ENCODE data around the gene CLSTN2. TPM values are rescaled to one million over a fixed set of nuclear protein-coding genes. Genes with fewer than 3 reads are reported as not detected.

The CLSTN2 gene
- total and polyA plus RNA-seq, 4 donors = 0.13 to 20.6 (median 9.1) TPM

DNA sequence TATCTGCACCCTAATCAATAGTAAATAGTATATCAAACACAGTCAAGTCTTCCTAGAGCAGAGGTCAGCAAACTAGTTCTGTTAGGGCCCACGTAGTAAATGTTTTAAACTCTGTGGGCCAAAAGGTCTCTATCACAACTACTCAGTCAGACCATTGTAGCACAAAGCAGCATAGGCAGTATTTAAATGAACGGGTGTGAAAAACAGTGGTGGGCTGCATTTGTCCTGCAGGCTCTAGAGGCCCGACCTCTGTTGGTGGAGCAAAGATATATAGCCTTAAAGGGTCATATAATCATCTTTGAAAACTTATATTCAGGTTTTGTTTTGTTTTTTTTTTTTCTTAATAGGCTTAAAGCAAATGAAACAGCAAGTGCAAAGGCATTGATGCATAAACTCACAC, 416.5 kb downstream of the CLSTN2 start:
- ATAC-seq (ENCODE audit: low FRiP score) = no peak
- Histone ChIP-seq H3K27ac (ENCODE audit: low read depth in 1 of 2, low read length in 2 of 2) (no peak overlapping the region), H3K9me3 (ENCODE audit: control insufficient read depth, low read length) (peaks cover 2% of the 10 kb centered on the region), H3K4me3 (ENCODE audit: low read length in 2 of 2) (no peak overlapping the region), H3K36me3 (ENCODE audit: control insufficient read depth in 1 of 2, insufficient read depth in 2 of 2, low read length in 1 of 2) (no peaks in the 10 kb centered on the region), H3K4me1 (ENCODE audit: control insufficient read depth in 1 of 2, insufficient read depth in 2 of 2, low read length in 2 of 2) (no peaks in the 10 kb centered on the region), H3K27me3 (ENCODE audit: control insufficient read depth in 1 of 2, insufficient read depth in 2 of 2, low read length in 1 of 2) (peaks cover 0 to 1% of the 10 kb centered on the region in 2 donors)
- WGBS, 2 donors = 45 to 71% methylated on average over 3 of the region's 3 CpGs
- DNase-seq = no peak
- intact Hi-C loops (cut with DNase I) = no loop called here

DNA sequence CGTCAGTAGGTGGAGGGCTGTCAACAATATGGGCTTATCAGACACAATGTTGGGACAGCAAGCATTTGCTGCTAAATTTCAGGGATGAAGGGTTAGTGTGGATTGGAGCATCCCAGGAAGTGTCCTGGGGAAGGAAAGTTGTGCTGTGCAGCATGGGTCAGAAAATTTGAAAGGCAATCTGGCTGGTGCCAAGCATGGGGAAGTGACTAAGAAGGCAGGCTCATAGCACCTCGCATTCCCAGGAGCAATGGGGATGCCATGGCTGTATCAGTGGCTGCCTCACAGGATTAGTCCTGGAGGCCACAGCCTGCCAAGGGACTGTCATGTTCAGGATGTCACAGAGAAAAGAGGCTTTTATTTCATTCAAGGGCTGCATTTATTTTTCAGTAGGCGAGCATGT, 420.5 kb downstream of the CLSTN2 start:
- DNase-seq (no peak), ATAC-seq (ENCODE audit: low FRiP score) (no peak)
- no peaks in the 10 kb centered on the region for H3K4me1 ChIP-seq (ENCODE audit: control insufficient read depth in 1 of 2, insufficient read depth in 2 of 2, low read length in 2 of 2)
- intact Hi-C loops (cut with DNase I) = no loop called here
- no peaks in the 10 kb centered on the region for H3K36me3 ChIP-seq (ENCODE audit: control insufficient read depth in 1 of 2, insufficient read depth in 2 of 2, low read length in 1 of 2)
- no peak overlapping the region for H3K27ac ChIP-seq (ENCODE audit: low read depth in 1 of 2, low read length in 2 of 2)
- H3K27me3 ChIP-seq (ENCODE audit: control insufficient read depth in 1 of 2, insufficient read depth in 2 of 2, low read length in 1 of 2) = no peaks in the 10 kb centered on the region
- peaks cover 2% of the 10 kb centered on the region for H3K9me3 ChIP-seq (ENCODE audit: control insufficient read depth, low read length)
- WGBS, 2 donors = 85 to 89% methylated on average over 3 of the region's 3 CpGs
- H3K4me3 ChIP-seq (ENCODE audit: low read length in 2 of 2) = no peak overlapping the region

DNA sequence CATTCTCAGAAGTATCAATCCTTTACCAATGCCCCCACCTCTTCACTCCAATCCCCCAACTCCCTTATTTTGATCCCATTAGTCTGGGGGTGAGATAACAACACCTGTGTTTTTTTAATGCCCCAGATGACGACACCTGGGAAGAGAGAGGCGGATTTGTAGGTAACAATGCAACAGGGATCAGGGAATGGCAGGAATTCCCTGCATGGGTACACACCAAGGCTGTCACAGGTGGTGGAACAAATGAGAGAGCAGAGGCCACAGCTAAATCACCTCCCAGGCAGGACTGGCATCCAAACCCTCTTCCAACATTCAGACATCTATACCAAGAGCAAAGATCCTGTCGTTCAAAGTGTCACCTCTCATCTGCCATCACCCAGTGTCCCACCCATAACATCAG, 423.7 kb downstream of the CLSTN2 start:
- WGBS, 2 donors = 68 to 72% methylated on average over 3 of the region's 3 CpGs
- no peak overlapping the region for H3K4me3 ChIP-seq (ENCODE audit: low read length in 2 of 2)
- ATAC-seq (ENCODE audit: low FRiP score) (no peak), DNase-seq (no peak)
- intact Hi-C loops (cut with DNase I) = no loop called here
- H3K9me3 ChIP-seq (ENCODE audit: control insufficient read depth, low read length) = no peaks in the 10 kb centered on the region
- no peaks in the 10 kb centered on the region for H3K36me3 ChIP-seq (ENCODE audit: control insufficient read depth in 1 of 2, insufficient read depth in 2 of 2, low read length in 1 of 2)
- H3K4me1 ChIP-seq (ENCODE audit: control insufficient read depth in 1 of 2, insufficient read depth in 2 of 2, low read length in 2 of 2) = no peaks in the 10 kb centered on the region
- no peaks in the 10 kb centered on the region for H3K27me3 ChIP-seq (ENCODE audit: control insufficient read depth in 1 of 2, insufficient read depth in 2 of 2, low read length in 1 of 2)
- H3K27ac ChIP-seq (ENCODE audit: low read depth in 1 of 2, low read length in 2 of 2) = no peak overlapping the region

DNA sequence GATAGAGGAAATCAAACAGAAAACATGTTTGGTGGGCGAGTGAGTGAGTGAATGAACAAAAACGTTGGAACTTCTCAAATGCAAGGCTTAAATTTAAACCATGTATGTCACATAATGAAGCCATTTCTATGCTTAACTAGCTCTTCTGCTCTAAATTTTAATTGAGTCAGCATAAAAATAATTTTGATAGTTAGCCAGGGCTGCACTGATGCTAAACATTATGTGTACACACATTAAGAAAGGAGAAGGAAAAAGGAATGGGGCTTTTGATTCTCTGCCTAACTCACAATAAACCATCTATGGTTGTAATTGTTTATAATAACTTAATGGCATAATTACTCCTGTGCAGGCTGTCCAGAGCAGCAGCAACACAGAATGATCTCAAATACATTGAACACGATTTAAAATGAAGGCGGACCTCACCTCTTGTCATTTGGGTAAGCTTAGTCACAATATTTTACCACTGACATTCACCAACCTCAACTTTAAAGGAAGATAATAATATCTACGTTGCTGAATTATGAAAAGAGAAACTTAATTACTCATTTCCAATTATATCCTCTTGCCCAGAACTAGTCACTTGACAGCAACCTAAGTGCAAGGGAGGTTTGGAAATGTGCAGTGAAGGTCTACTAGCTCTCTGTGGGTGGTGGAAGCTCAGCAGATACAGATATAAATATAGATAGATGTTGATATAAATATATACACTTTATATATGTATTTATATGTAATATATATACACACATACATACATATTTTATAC, 424.4 kb downstream of the CLSTN2 start:
- Histone ChIP-seq H3K4me3 (ENCODE audit: low read length in 2 of 2) (no peak overlapping the region), H3K27me3 (ENCODE audit: control insufficient read depth in 1 of 2, insufficient read depth in 2 of 2, low read length in 1 of 2) (no peaks in the 10 kb centered on the region), H3K4me1 (ENCODE audit: control insufficient read depth in 1 of 2, insufficient read depth in 2 of 2, low read length in 2 of 2) (no peaks in the 10 kb centered on the region), H3K27ac (ENCODE audit: low read depth in 1 of 2, low read length in 2 of 2) (no peak overlapping the region), H3K9me3 (ENCODE audit: control insufficient read depth, low read length) (no peaks in the 10 kb centered on the region), H3K36me3 (ENCODE audit: control insufficient read depth in 1 of 2, insufficient read depth in 2 of 2, low read length in 1 of 2) (no peaks in the 10 kb centered on the region)
- ATAC-seq (ENCODE audit: low FRiP score) = no peak
- no peak for DNase-seq
- WGBS, 2 donors = 56 to 76% methylated on average over 5 of the region's 5 CpGs
- intact Hi-C loops (cut with DNase I) = no loop called here

DNA sequence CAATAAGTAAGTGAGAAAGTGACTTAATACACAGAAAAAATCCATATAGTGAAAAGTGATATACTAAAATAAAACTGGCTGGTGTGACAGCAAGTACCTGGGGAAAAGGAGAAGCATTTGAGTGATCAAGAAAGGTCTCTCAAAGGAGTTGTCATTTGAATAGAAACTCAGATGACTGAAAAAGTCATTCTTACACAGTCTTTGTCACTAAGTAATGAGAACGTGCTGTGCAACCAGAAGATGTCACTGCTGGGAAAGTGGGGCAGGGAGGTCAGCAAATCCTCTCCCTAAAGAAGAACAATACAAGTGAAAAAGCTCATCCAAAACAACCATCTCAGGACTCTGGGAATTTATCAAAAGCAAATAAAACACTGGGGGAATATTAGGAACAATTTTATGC, 425.3 kb downstream of the CLSTN2 start:
- Histone ChIP-seq H3K9me3 (ENCODE audit: control insufficient read depth, low read length) (no peaks in the 10 kb centered on the region), H3K27ac (ENCODE audit: low read depth in 1 of 2, low read length in 2 of 2) (no peak overlapping the region), H3K4me3 (ENCODE audit: low read length in 2 of 2) (no peak overlapping the region), H3K4me1 (ENCODE audit: control insufficient read depth in 1 of 2, insufficient read depth in 2 of 2, low read length in 2 of 2) (no peaks in the 10 kb centered on the region), H3K27me3 (ENCODE audit: control insufficient read depth in 1 of 2, insufficient read depth in 2 of 2, low read length in 1 of 2) (no peaks in the 10 kb centered on the region), H3K36me3 (ENCODE audit: control insufficient read depth in 1 of 2, insufficient read depth in 2 of 2, low read length in 1 of 2) (no peaks in the 10 kb centered on the region)
- WGBS, 2 donors = 56 to 66% methylated on average over 1 of the region's 1 CpG
- intact Hi-C loops (cut with DNase I) = no loop called here
- no peak for ATAC-seq (ENCODE audit: low FRiP score)
- DNase-seq = no peak

DNA sequence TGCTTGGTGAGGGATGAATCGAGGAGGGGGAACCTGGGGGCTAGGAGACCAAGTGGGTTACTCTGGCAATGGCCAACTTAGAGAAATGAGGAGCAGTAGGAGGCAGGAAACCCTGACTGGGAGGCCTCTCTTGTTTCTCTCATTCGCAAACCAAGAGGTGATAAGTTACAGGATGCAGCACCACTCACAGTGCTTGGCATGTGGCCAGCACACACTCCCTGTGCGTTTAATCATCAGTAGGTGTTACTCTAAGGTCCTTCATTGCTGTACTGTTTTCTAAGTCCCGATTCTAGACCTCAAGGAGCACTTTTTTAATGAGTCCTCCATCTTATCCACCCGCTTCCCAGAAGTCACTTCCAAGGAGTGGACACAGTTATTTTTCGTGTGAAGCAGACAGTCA, 428.8 kb downstream of the CLSTN2 start:
- no peak for ATAC-seq (ENCODE audit: low FRiP score)
- H3K36me3 ChIP-seq (ENCODE audit: control insufficient read depth in 1 of 2, insufficient read depth in 2 of 2, low read length in 1 of 2) = no peaks in the 10 kb centered on the region
- DNase-seq = no peak
- H3K4me1 ChIP-seq (ENCODE audit: control insufficient read depth in 1 of 2, insufficient read depth in 2 of 2, low read length in 2 of 2) = no peaks in the 10 kb centered on the region
- no peak overlapping the region for H3K27ac ChIP-seq (ENCODE audit: low read depth in 1 of 2, low read length in 2 of 2)
- WGBS, 2 donors = 73 to 80% methylated on average over 6 of the region's 6 CpGs
- H3K4me3 ChIP-seq (ENCODE audit: low read length in 2 of 2) = no peak overlapping the region
- intact Hi-C loops (cut with DNase I) = no loop called here
- no peaks in the 10 kb centered on the region for H3K9me3 ChIP-seq (ENCODE audit: control insufficient read depth, low read length)
- H3K27me3 ChIP-seq (ENCODE audit: control insufficient read depth in 1 of 2, insufficient read depth in 2 of 2, low read length in 1 of 2) = no peaks in the 10 kb centered on the region

DNA sequence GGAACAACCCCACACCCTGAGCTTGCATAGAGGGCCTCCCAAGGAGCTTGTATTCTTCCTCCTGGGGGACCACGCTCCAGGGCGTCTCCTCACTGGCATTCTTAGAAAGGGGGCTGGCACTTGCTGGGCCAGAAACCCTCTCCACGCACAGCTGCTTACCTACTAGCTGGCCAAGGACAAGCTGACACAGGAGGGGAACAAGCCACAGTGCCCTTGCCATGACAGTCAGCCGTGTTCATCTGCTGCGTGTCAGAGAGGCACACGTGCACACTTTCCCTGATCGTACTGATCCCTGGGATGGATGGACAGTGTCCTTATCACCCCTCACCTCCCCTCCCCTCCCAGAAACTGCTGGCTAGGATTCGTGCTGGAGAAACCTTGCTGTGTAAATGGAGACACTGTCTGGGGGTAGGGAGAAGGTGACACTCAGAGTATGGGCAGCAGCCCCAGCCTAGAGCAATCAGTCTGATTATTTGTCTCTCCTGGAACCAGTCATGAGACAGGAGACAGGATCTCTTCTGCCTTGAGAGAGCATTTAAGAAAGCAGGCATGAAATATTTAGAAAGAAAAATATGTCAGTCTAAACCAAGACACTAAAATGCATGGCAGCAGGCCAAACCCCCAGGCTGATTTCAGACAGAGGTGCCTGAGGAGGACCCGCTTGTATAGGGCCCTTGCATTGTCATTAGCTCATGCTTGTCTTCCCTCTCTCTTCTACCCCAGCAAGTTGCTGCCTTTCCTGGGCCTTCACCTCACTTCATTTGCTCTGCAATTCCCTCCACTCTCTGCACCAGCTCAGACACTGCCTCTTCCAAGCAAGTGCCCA, 431.1 kb downstream of the CLSTN2 start:
- Histone ChIP-seq H3K27me3 (ENCODE audit: control insufficient read depth in 1 of 2, insufficient read depth in 2 of 2, low read length in 1 of 2) (no peaks in the 10 kb centered on the region), H3K4me1 (ENCODE audit: control insufficient read depth in 1 of 2, insufficient read depth in 2 of 2, low read length in 2 of 2) (no peaks in the 10 kb centered on the region), H3K27ac (ENCODE audit: low read depth in 1 of 2, low read length in 2 of 2) (no peak overlapping the region), H3K9me3 (ENCODE audit: control insufficient read depth, low read length) (no peaks in the 10 kb centered on the region), H3K4me3 (ENCODE audit: low read length in 2 of 2) (no peak overlapping the region), H3K36me3 (ENCODE audit: control insufficient read depth in 1 of 2, insufficient read depth in 2 of 2, low read length in 1 of 2) (no peaks in the 10 kb centered on the region)
- DNase-seq = no peak
- peak; percentile 23 for ATAC-seq (ENCODE audit: low FRiP score)
- 78 to 80% methylated on average over 9 of the region's 9 CpGs for WGBS, 2 donors
- intact Hi-C loops (cut with DNase I) = no loop called here

DNA sequence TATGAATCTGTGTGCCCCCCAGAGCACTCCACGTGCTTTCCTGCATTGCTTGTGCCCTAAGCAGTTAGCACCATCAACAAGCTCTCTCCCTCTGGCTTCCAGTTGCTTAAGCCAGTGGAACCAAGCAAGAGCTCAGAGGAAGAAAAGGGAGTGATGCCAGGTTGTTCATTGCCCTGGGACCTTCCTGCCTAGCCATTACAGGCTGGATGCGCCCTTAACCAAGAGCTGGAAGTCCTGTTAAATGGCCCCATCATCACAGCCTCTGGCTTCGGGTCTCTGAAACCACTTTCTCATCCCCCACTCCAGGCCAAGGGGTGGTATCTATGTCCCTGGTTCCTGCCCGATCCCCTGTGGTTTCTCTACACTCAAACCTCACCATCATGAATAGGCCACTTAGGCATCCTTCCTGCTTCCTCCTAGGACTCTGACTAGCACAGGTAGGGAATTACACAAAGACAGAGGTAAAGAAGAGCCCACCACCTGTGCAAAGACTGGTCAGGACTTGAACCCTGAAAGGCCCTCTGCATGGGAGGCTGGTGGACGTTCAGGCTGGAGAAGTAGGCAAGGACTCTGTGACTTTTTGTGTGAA, 433.3 kb downstream of the CLSTN2 start:
- Histone ChIP-seq H3K27ac (ENCODE audit: low read depth in 1 of 2, low read length in 2 of 2) (no peak overlapping the region), H3K27me3 (ENCODE audit: control insufficient read depth in 1 of 2, insufficient read depth in 2 of 2, low read length in 1 of 2) (no peaks in the 10 kb centered on the region), H3K36me3 (ENCODE audit: control insufficient read depth in 1 of 2, insufficient read depth in 2 of 2, low read length in 1 of 2) (no peaks in the 10 kb centered on the region), H3K4me3 (ENCODE audit: low read length in 2 of 2) (no peak overlapping the region), H3K9me3 (ENCODE audit: control insufficient read depth, low read length) (no peaks in the 10 kb centered on the region), H3K4me1 (ENCODE audit: control insufficient read depth in 1 of 2, insufficient read depth in 2 of 2, low read length in 2 of 2) (no peaks in the 10 kb centered on the region)
- intact Hi-C loops (cut with DNase I) = no loop called here
- ATAC-seq (ENCODE audit: low FRiP score) (no peak), DNase-seq (no peak)
- WGBS, 2 donors = 76 to 86% methylated on average over 5 of the region's 5 CpGs
